Neutrophil (primary cell): ENCODE measurements around the gene SRXN1.

Experiments
- H3K27ac ChIP-seq: fragments of 200-600 bp; sonication (generic); 2 replicates; pipeline ENCODE4 v1.5.1; 2016; ENCODE audit warnings: mild to moderate bottlenecking, moderate library complexity
- H3K27me3 ChIP-seq: fragments of 200-600 bp; sonication (generic); 2 replicates; pipeline ENCODE4 v1.6.0; 2016; ENCODE audit warnings: mild to moderate bottlenecking
- H3K36me3 ChIP-seq: fragments of 200-600 bp; sonication (generic); 2 replicates; pipeline ENCODE4 v1.5.1; 2017
- H3K4me1 ChIP-seq, 2 experiments: fragments of 200-600 bp in 1 of 2; sonication (generic) in 1 of 2; 1 replicate in 1 of 2; 2 replicates in 1 of 2; pipeline versions ENCODE4 v1.5.1 to v1.6.1; 2013 to 2016; ENCODE audit warnings: low read depth in 1 of 2, low read length in 1 of 2, mild to moderate bottlenecking in 1 of 2, moderate library complexity in 1 of 2; ENCODE audit not compliant: control insufficient read depth in 1 of 2, insufficient read depth in 1 of 2
- H3K4me3 ChIP-seq, 2 experiments: fragments of 200-600 bp in 1 of 2; sonication (generic) in 1 of 2; 1 replicate in 1 of 2; 2 replicates in 1 of 2; pipeline ENCODE4 v1.5.1; 2013 to 2016; ENCODE audit warnings: low read depth in 1 of 2, low read length in 1 of 2, mild to moderate bottlenecking in 1 of 2, moderate library complexity in 1 of 2
- H3K9me3 ChIP-seq: fragments of 200-600 bp; sonication (generic); 2 replicates; pipeline ENCODE4 v1.5.1; 2016
- TF ChIP-seq, protein P1 (sequence below): fragments of 200-600 bp; sonication (generic); IDR thresholded peaks from 2 replicates; pipeline ENCODE4 v1.5.1; 2016; ENCODE audit warnings: antibody characterized with exemption

Gene SRXN1

DNA sequence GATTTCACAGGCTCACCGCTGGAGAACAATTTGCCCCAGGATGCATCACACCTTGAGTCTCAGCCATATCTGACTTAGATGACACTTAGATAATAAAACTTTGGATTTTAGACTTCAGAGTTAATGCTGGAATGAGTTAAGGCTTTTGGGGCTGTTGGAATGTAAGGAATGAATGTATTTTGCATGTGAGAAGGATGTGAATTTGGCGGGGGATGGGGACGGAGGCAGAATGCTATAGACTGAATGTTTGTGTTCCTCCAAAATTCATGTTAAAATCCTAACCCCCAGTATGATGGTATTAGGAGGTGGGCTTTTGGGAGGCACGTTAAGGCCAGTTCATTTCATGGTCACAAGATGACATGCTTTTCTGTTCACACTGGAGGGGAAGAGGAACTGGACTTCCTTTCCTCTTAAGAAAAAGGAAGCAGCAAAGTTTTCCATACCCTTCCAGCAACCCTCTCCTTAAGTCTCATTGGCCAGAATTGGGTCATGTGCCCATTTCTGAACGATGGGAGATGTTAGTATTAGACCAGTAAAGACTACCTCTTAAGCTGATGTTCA lies 5.8 kb upstream of the SRXN1 start:
- H3K4me1 ChIP-seq: peaks cover 58 to 71% of the 10 kb centered on the region in 2 experiments
- H3K9me3 ChIP-seq: no peaks in the 10 kb centered on the region
- H3K27me3 ChIP-seq: peaks cover 45% of the 10 kb centered on the region
- peak overlapping the region in 1 of 2 experiments; percentile 60 for H3K4me3 ChIP-seq
- H3K27ac ChIP-seq: peak overlapping the region; percentile 97
- TF ChIP-seq, protein P1, sequence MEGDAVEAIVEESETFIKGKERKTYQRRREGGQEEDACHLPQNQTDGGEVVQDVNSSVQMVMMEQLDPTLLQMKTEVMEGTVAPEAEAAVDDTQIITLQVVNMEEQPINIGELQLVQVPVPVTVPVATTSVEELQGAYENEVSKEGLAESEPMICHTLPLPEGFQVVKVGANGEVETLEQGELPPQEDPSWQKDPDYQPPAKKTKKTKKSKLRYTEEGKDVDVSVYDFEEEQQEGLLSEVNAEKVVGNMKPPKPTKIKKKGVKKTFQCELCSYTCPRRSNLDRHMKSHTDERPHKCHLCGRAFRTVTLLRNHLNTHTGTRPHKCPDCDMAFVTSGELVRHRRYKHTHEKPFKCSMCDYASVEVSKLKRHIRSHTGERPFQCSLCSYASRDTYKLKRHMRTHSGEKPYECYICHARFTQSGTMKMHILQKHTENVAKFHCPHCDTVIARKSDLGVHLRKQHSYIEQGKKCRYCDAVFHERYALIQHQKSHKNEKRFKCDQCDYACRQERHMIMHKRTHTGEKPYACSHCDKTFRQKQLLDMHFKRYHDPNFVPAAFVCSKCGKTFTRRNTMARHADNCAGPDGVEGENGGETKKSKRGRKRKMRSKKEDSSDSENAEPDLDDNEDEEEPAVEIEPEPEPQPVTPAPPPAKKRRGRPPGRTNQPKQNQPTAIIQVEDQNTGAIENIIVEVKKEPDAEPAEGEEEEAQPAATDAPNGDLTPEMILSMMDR: no peak
- H3K36me3 ChIP-seq: no peaks in the 10 kb centered on the region

DNA sequence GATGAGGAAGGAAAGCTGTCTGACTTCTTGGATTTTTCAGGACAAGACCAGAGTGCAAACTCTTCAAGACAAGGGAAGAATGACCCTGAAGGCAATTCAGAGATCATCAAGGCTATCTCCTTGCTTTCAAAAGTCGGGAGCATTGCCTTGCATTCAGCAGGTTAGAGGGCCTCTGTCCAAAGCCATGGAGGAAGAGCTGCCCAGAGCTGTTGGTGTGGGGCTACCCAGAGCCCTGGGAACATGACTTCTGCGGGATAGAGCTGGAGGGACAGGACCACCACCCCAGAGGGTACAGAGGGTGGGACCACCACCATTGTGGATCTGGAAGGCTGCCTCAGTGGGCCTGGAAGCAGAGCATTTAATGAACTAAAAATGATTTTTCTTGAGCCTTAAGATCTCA lies 5.2 kb upstream of the SRXN1 start:
- Histone ChIP-seq H3K36me3 (no peaks in the 10 kb centered on the region), H3K27me3 (peaks cover 42% of the 10 kb centered on the region), H3K4me1 (peaks cover 60 to 70% of the 10 kb centered on the region in 2 experiments), H3K27ac (peak overlapping the region; percentile 97), H3K9me3 (no peaks in the 10 kb centered on the region), H3K4me3 (no peak overlapping the region)
- TF ChIP-seq, protein P1: no peak

DNA sequence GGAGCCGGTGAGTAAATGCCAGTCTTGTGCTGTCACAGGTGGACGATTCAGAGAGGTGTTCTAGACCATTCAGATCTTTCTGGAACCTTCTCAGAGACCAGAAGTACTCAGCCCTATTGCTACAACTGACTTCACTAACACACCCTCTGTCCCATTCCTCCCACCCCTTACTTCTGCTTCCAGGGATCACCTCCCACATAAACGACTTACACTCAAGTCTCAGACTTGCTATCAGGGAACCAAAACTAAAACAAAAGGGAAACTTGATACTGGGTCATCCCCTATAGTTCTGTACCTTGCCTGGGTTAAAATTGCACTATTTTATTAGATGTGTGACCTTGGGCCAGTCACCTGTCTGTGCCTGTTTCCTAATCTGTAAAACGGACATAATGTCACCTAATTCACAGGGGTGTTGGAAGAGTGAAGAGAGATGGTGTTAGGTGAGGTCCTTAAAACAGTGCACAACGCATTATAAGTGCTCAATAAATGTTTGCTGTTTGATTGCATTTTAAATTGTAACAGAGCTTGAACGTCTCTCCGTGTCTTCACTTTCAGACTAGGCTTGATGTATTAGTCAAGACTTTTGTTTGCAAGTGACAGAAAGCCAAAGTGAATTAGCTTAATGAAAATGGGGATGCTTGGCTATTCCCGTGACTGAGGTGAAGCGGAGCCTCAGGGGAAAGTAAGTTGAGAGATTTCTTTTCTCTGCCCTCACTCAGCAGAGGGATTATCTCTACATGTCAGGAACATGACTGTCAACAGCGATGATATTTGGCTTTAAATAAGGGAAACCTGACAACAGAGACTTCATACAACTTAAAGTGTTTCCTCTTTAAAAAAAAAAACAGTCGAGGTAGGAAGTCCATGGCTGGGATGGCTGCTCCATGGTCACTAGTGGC lies 3.0 kb upstream of the SRXN1 start:
- TF ChIP-seq, protein P1: no peak
- Histone ChIP-seq H3K36me3 (no peaks in the 10 kb centered on the region), H3K27me3 (peaks cover 21% of the 10 kb centered on the region), H3K4me3 (no peak overlapping the region), H3K9me3 (no peaks in the 10 kb centered on the region), H3K27ac (peak overlapping the region; percentile 15), H3K4me1 (peaks cover 54 to 61% of the 10 kb centered on the region in 2 experiments)

DNA sequence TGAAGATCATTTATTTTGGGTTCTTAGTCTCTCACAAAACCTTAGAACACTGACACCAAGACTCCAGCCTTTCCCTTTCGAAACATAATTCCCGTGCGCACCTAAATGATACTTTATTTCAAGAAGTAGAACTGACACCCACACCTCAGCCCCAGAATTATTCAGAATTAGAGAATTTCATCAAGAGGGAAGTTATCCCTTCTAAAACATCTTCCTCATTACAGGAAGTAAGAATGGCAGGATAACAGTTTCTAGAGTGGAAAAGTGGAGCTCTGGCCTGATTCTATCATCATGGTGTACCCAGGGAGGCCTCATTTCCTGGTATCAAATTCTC lies 1.4 kb upstream of the SRXN1 start:
- TF ChIP-seq, protein P1: no peak
- peaks cover 38 to 48% of the 10 kb centered on the region in 2 experiments for H3K4me1 ChIP-seq
- H3K4me3 ChIP-seq: no peak overlapping the region
- H3K27ac ChIP-seq: peak overlapping the region; percentile 91
- H3K27me3 ChIP-seq: peaks cover 21% of the 10 kb centered on the region
- H3K9me3 ChIP-seq: no peaks in the 10 kb centered on the region
- peaks cover 12% of the 10 kb centered on the region for H3K36me3 ChIP-seq

DNA sequence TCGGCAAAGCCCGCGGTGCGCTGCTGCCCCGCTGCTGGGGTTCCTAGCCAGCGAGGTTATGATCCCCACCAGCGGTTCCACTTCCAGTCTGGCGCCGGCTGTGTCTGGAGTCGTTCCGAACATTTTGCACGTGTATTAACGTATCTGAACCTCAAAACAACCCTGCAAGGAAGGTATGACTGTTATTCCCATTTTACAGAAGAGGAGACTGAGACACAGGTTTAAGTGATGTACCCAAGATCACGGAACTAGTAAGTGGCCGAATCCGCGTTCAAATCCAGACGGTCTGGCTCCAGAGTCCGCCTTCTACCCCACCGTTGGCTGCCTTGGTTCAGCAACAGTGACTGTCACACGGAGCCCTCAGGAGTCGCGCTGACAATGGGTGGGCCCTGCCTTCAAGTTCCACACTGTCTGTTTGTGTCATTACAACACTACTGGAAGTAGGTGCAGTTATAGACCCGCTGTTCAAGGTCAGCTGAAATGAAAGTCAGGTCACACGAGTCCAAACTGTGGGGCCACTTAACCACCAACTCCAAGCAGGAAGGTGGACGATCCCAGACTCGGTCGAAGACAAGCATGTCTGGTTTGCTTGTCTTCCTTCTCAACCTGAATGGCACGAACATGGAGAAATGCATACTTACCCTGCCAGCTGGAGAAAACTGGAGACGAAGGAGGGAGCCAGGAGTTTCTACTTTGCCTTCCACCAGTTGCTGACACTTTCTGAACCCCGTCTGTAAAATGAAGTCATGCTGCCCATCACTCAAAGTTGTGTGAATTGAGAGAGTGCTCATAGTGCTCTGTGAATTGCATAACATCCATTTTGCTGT lies 803 bp upstream of the SRXN1 start:
- Histone ChIP-seq H3K27me3 (peaks cover 21% of the 10 kb centered on the region), H3K9me3 (no peaks in the 10 kb centered on the region), H3K36me3 (peaks cover 14% of the 10 kb centered on the region), H3K27ac (peak overlapping the region; percentile 91), H3K4me1 (peaks cover 32 to 43% of the 10 kb centered on the region in 2 experiments), H3K4me3 (peak overlapping the region; percentile 59 to 82)
- TF ChIP-seq, protein P1: no peak
